HG03442 (cell line): ENCODE data around the gene OPN1MW3.
"Not testable (repeated sequence)": the region's sequence is repeated elsewhere in the genome, so short reads cannot be mapped to it uniquely, and the experiment has no call there.

ENCODE experiments used
- ATAC-seq: cut with Tn5 transposase; IDR thresholded peaks from one replicate; pipeline ENCODE4 v1.9.1; 2021; ENCODE audit warnings: mild to moderate bottlenecking, moderate library complexity; ENCODE audit not compliant: unreplicated experiment

The OPN1MW3 gene

GRCh38 chrX:154257282-154257681 lies at the start of gene OPN1MW3:
OPN1MW3 (plus strand) TSS chrX:154257582; CDS start chrX:154257620, 38 bp downstream.
- not testable (repeated sequence) for ATAC-seq

GRCh38 chrX:154209670-154210418 lies 47.5 kb upstream of the OPN1MW3 start:
- peak; percentile 67 for ATAC-seq

- not testable (repeated sequence) for ATAC-seq
Observed at GRCh38 chrX:154211057-154211456, 46.3 kb upstream of the OPN1MW3 start.

GRCh38 chrX:154211499-154211898 lies 45.9 kb upstream of the OPN1MW3 start:
- not testable (repeated sequence) for ATAC-seq

GRCh38 chrX:154219456-154219855 lies 37.9 kb upstream of the OPN1MW3 start, which contains the start of gene OPN1MW2:
OPN1MW2 (plus strand) TSS chrX:154219756; CDS start chrX:154219816, 60 bp downstream.
- ATAC-seq = not testable (repeated sequence)

GRCh38 chrX:154225292-154225691 lies 32.1 kb upstream of the OPN1MW3 start:
- not testable (repeated sequence) for ATAC-seq

GRCh38 chrX:154226706-154227105 lies 30.7 kb upstream of the OPN1MW3 start:
- not testable (repeated sequence) for ATAC-seq

- not testable (repeated sequence) for ATAC-seq
Observed at GRCh38 chrX:154231443-154231842, 25.9 kb upstream of the OPN1MW3 start.

GRCh38 chrX:154233620-154234019 lies 23.8 kb upstream of the OPN1MW3 start:
- ATAC-seq = not testable (repeated sequence)

GRCh38 chrX:154238939-154239559 lies 18.3 kb upstream of the OPN1MW3 start:
- ATAC-seq = not testable (repeated sequence)

- not testable (repeated sequence) for ATAC-seq
Observed at GRCh38 chrX:154239982-154240503, 17.3 kb upstream of the OPN1MW3 start.

GRCh38 chrX:154247377-154248045 lies 9.9 kb upstream of the OPN1MW3 start:
- ATAC-seq = peak; percentile 85

GRCh38 chrX:154248076-154248475 lies 9.3 kb upstream of the OPN1MW3 start:
- ATAC-seq = not testable (repeated sequence)

GRCh38 chrX:154258711-154259110 lies 1.3 kb downstream of the OPN1MW3 start:
- ATAC-seq = not testable (repeated sequence)

- not testable (repeated sequence) for ATAC-seq
Observed at GRCh38 chrX:154263072-154263471, 5.7 kb downstream of the OPN1MW3 start.

GRCh38 chrX:154269245-154269644 lies 11.9 kb downstream of the OPN1MW3 start:
- not testable (repeated sequence) for ATAC-seq

- ATAC-seq = peak; percentile 66
Observed at GRCh38 chrX:154284489-154285338, 27.3 kb downstream of the OPN1MW3 start.

GRCh38 chrX:154286406-154286805 lies 29.0 kb downstream of the OPN1MW3 start:
- not testable (repeated sequence) for ATAC-seq

- no peak for ATAC-seq
Observed at GRCh38 chrX:154294791-154295574, 37.6 kb downstream of the OPN1MW3 start, which contains the start of gene TEX28. TEX28 (minus strand) TSS chrX:154295124; CDS start chrX:154292117, 3,007 bp downstream.
